Stimulated activated CD8-positive, alpha-beta memory T cell treated with anti-CD3 and anti-CD28 coated beads, Interleukin-2, amount 100 ng/mL, for 48 hours (primary cell): ENCODE data around the gene ZCCHC14.
A peak's percentile ranks its signal among the peaks of the same experiment; 100 is the strongest.

Experiments used
- DNase-seq, 2 donors: peaks; one replicate each; pipeline ENCODE4 v3.0.0-alpha.2; 2020; ENCODE audit warnings: low read depth in 2 of 2

Gene ZCCHC14

DNA sequence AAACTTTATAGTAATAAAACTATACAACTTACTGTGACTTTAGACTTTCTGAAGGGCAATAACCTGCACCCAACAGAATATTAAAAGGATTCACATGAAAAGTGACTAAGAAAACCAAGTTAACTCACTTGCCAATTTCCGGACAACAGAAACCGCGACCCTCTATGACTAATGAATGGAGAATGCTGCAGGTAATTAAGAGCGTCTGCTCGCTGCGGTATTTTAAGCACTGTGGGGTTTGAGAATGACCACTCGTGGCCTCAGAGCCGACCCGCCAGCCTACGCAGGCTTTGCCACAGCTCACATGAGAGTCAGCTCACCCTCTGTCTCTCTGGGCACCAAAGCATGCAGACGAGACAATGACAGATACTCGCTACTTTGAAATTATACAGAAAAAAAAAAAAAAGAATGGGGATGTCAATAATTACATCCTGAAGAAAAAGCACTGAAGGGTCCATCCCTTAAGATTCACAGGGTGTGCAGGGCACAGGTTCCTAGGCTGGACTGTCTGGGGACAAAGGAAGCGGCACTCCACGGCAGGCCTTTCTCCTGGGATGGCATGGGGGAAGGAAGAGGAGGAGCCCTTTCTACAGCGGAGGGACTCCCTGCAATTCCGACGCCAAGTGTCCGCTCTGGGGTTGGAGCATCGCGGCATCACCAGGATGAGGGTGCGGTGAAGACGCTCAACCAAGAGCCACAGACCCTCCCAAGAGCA, 35.0 kb downstream of the ZCCHC14 start:
- DNase-seq, result peak; percentile 48 to 51

DNA sequence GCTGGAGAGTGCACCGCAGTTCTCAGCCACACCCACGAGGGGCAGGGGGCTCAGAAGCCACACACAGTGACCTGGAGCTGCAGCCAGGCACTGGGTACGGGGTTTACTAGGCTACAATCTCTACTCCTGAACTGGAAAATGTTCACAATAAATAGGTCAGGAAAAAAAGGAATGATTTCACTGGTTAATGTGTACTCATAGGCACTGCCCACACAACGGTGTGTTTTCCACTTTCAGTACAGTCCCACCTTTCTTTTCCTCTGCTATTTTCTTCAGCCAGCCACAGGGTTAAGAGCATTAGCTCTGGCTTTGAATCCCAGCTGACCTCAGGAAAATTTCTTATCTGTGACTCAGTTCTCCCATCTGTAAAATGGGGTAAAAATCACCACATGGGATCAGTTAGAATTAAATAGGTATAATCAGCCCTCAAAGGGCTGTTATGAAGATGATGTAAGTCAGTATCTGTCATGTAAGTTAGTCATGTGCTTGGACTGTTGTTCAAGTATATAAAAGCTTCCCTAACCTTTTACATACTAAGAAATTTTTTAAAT, 35.7 kb downstream of the ZCCHC14 start:
- no peak for DNase-seq

DNA sequence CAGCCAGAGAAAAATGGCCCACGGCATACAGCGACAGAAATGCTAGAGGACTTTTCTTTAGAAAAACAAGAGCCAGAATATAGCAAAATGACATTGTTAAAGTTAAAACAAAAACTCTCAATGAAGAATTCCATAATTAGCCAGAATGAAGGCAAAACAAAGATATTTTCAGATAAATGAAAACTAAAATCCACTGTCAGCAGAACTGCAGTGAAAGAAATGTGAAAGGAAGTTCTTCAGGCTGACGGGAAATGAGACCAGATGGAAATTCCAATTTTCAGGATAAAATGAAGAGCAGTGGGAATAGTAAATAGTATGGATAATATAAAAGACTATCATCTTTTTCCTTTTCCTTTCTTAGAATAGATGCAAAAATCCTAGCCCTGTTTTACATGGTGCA, 38.4 kb downstream of the ZCCHC14 start:
- DNase-seq, result no peak

DNA sequence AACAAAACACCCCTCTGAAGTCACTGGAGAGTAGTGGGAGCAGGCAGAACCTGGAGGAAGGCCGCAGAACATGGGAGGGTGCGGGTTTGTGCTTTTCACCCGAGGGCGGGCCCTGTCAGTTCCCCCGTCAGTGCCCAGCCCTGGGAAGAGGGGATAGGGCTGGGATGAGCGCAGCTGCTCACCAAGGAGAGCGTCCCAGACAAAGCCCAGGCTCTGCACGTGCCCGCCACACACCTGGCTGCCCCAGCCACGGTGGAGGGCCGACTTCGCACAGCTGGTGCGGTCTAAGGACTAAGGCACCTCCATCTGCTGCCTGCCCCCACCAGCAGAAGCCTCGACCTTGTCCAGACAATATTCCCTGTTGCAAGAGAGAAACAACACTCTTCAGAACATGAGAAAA, 39.5 kb downstream of the ZCCHC14 start:
- DNase-seq, result no peak

DNA sequence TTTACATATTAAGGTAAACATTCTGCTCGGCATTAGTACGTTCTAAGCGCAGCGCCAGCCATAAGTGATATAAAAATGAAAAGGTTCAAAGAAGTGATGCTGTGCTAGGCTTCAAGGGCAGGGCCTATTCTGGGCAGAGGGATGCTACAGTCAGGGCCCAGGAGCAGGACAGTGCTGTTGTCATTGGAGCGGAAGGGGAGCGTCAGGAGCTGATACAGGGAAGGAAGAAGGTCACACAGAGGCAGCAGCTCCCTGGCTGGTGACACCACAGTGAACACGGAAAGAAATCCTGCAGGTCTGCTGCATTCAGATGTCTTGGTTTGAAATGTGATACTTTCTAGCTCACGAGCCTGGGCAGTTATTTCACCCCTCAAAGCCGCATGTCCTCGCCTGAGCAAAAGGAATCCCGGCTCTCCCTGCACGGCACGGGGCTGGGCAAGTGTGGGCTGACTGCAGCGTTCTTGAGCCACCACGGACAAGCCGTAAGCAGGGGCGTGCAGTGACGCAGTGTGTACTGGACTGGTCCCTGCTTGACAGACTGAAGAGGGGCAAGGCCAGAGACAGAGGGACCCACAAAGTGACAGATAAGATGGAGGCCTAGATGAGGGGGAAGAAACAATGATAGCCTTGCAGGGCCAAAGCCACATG, 41.1 kb downstream of the ZCCHC14 start:
- no peak for DNase-seq

DNA sequence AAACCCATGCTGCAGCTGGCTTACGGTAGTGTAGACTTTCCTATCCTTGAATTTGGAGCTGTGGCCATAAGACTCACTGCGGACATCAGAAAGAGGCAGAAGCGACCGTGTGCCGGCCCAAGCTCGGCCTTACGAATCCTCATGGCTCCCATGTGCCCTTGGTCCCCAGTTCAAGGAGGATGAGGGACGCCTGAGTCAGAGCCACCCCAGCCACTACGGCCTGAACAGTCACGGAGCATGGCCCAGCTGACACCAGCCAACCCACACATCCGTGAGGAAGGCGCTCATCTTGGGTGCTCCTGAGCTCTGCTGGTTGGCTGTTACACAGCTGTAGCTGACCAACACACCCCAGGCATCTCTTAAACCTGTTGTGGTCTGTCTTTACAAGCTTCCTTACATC, 44.0 kb downstream of the ZCCHC14 start:
- DNase-seq, result no peak

DNA sequence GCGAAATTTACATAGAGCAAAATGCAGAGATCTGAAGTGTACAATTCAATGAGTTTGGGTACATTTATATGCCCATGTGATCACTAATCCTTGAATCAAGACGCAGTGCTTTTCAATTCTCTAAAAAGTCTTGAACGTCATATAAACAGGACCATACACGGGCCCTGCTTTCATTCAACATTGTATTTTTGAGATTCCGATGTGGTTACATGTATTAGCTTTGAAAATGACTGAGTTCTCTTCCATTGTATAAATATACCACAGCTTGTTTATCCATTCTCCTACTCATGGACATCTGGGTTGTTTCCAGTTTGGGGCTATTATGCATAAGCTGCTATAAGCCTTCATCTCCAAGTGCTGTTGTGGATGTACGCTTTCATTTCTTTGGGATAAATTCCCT, 45.5 kb downstream of the ZCCHC14 start:
- DNase-seq, result no peak

DNA sequence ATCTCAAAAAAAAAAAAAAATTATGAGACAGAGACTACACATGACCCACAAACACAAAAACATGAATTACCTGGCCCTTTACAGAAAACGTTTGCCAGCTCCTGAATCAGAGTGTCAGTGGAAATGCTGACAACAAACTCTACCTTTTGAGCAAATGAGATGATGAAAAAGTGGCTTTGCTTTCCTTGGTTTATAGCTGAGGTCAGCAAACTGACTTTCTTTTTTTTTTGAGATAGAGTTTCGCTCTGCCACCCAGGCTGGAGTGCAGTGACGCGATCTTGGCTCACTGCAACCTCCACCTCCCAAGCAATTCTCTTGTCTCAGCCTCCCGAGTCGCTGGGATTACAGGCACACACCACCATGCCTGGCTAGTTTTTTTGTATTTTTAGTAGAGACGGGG, 46.3 kb downstream of the ZCCHC14 start:
- DNase-seq, result no peak

DNA sequence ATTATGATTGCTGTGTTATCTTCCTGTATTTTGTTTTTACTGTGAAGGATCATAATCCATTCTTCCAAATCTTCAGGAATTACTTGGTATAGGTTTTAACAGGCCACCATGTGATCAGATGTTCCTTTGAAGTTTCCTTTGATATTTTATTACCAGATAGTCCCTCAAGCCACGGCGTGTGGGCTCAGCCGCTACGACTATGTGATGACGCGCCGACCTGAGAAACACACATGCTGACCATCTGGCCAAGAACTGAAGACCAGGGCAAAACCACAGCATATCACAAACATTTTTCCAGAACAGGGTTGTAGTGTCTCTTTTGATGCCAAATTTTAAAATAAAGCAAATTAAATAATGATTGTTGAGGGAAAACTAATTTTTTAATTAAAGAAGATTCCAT, 47.3 kb downstream of the ZCCHC14 start:
- no peak for DNase-seq

DNA sequence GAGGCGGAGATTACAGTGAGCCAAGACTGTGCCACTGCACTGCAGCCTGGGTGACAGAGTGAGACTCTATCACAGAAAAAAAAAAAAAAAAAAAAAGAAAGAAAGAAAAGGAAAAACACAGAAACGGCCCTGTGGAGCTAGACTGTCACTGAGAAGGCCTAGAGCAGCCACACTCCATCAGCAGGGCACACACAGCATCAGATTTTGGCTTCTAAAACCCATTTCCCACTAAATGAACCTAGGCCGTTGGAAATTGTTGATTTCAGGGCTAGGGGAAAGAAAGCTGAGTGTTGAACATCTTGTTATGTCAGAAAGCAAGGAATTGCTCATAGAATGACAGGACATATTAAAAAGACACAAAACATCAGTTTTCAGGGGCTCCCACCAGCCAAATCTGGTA, 48.9 kb downstream of the ZCCHC14 start:
- no peak for DNase-seq

DNA sequence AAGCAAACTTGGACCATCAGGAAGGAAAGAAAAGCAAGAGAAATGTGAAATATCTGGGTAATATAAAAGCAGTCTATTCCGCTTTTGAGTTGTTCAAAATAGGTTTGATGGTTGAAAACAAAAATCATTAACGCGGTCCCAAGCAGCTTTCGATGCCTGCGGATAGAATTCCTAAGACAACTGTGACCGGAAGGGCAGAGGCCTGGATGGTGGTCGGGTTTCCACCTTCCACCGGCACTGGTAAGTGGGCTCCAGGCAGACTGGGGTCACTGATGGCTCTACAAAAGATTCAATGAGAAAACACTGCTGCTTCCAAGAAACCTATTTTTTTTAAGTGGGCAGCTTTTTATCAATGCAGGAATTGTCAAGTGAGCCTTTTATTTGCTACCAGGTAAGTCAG, 49.8 kb downstream of the ZCCHC14 start:
- no peak for DNase-seq

DNA sequence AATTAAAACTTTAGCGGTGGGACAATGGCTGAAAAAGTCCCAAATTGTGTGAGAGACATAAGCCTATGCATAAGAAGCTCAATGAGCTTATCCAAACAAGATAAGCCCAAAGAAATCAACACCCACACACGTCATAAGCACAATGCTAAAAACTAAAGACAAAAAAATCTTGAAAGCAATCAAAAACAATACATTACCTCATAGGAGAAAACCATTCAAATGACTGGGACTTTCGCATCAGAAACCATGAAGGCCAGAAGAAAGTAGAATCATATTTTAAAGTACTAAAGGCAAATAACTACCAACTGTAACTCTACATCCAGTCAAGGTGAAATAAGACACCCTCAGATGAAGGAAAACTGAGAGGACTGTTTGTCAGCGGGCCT, 50.2 kb downstream of the ZCCHC14 start:
- DNase-seq, result no peak

DNA sequence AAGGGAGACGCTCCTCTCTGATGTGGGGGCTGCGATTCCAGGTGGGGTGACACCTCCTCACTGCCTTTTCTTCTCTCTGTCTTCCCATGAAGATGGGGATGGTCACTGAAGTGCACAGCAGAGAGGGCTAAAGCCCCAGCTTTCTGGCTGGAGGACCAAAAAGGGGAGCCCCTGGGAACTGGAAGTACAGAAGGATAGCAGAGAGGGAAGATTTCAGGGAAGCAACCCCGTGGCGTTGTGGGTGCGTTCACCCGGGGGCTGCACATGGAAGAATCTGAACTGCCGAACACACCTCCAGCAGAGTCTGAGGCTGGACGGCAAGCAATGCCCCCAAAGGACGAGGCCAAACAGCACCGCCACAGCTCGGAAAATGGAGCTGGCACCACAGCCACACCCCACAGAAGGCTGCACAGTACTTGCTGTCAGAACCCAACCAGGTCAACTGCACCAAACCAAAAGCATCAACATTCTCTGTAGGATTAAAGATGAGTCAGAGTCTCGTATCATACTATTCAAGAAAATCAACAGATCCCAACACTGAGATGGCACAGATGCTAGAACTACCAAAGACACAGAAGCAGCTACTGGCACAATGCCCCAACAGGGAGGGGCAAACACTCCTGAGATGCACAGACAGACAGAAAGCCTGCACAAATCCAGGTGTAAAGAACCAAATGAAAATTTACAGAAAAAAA, 50.8 kb downstream of the ZCCHC14 start:
- no peak for DNase-seq

DNA sequence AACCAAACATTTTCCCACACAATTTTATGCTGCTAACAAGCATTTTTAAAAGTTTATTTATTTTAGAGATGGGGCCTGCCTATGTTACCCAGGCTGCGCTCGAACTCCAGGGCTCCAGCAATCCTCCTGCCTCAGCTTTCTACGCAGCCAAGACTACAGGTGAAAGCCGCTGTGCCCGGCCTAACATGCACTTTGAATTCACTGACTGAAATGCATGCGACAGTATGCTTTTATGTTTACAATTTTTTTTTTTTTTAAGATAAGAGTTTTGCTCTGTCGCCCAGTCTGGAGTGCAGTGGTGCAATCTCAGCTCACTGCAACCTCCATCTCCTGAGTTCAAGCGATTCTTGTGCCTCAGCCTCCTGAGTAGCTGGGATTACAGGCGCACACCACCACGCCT, 52.9 kb downstream of the ZCCHC14 start:
- no peak for DNase-seq

DNA sequence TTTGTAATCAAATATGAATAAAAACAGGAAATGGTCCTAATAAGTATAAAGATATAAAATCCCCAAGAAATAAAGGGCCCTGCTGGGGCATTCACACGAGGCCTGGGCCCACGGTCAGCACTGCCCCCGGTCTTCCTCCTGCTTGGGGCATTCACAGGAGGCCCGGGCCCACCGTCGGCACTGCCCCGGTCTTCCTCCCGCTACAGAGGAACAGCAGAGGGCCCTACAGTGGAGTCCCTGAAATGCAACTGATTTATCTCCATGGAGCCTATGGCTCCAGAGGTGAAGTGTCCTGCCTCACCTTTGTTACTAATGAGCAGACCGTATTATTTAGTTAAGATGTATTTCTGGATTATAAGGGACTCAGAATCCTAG, 54.2 kb downstream of the ZCCHC14 start:
- no peak for DNase-seq

DNA sequence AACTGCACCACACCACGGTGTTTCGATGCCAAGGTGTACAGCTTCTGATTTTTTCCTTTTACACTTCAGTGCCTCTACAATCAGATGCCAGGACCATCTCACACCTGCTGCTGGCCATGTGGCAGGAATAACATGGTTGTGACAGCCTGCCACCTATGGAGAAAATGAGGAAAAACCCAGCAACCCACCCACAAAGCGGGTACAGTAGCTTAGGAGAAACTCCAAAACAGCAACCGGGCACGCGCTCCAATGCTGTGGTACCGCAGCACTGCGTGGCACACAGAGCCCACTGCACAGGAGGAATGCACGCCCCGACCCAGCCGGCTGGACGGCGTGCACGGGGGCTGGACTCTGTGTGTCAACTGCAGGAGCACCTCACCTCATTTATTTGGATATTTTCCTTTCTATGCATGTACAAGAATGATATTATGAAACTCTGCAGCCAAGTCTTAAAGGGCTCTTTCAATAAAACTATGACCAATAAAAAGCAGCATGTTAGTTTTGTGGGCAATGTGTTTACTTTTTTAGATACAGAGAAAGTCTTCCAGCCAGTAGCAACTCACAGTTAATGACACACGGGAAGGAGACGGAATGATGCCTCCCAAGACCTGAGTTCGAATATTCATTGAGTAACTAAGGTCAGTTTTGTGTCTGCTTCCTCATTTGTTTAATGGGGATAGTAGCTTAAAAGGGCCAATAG, 54.8 kb downstream of the ZCCHC14 start:
- DNase-seq, result no peak

DNA sequence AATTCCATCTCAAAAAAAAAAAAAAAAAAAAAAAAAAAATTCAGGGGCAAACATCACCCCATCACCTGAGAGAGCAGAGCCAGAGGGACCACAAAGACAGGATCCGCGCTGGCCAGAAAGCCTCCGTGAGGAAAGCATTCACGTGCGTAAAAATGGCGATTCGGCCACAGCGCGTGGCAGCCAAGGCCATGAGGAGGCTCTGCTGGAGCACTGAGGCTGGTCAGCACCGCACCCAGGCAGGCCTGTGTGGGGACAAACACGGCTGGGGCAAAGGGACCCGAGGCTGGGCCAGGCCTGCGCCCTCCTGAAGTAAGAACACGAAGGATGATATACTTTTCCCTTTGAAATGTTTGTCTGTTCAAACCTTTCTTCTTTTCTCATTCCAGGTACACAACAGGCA, 55.5 kb downstream of the ZCCHC14 start:
- DNase-seq, result no peak

DNA sequence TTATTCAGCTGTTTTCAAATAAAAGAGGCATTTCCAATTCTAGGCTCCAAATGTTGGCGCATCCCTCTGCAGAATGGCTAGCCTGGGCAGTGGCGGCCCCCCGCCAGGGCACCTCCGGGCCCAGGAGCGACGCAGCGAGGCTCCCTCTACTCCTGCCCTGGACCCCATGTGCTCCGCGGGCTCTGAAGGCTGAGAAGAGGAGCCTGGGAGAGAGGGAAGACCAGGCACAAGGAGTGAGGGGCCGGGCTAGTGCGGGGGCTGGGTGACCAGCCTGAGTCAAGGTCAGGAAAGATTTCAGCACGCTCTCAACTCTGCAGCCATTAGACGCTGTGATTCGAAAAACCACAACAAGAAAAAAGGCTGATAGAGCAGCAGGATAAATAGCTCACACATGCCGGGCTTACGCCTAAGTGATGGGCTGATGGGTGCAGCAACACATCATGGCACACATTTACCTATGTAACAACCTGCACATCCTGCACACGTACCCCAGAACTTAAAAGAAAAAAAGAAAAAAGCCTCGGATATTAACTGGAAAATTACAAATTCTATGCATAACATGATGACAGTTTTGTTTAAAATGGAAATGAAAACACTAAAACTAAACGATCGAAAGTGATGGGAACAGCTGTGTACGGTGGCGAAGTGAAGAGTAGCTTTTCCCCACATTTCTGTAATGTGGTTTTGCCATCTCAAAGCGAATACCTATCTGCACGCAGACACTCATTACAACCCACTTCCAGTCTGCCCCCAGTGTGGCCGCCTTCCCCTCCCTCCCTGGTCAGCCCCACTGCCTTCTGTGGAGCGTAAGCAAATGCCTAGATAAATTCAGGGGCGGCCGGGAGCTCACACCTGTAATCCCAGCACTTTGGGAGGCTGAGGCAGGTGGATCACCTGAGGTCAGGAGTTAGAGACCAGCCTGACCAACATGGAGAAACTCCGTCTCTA, 56.3 kb downstream of the ZCCHC14 start:
- peak; percentile 26 to 32 for DNase-seq

DNA sequence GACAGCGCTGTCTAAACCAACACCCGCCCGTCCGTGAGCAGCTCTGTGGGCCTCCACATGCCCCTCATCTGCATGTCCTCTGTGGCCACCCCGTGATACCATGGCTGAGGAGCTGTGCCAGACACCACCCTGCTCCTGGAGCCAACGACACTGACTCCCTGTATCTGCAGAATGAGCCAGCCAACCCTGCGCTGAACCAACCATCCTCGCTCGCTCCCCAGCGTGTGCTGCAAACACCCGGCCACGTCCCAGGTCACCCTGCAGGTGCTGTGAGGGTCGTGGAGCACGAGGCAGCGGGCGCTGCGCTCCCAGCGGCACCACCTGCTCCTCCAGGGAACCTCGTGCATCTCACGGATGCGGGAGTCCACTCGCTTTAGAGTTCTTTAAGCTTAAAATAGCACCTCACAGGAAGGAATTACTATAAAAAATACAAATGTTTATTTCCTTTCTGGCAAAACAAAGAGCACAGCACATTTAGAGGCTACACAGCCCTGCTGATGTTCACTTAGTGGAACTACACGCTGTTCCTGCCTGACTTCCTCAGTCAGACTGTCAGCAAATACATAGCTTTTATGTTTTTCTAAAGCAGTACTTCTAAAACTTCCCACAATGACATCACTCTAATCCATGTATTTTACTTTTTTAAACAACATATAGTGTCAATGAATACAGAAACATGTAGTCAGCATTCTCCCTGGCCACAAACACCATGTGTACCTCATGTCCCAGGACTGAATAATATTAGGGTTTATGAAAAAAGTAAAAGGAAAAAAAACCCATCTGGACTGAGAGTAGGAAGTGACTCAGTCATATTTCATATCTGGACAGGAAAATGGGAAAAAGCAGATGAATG, 57.2 kb downstream of the ZCCHC14 start:
- DNase-seq, result no peak

DNA sequence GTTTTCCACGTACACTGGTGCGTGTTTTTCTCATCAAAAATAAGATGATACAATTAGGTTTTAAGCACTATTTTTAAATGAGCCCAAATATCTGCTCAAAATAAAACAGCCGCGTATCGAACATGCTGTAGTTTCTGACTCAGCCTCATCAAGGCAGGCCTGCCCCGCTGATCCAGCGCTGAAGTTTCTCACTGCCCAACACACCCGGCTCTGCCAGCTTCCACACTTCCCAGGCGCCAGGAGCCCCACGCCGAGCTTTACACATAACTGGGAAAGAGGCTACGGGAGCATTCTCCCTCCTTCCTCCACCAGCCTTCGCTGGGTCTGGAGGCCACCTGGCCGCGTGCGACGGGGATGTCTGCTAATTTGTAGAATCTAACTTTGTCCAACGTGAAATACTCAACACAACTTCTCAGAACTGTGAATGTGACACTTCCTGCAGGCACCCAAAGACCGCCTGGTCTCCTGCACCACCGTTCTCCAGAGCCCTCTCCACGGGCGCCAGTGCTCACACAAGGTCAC, 58.6 kb downstream of the ZCCHC14 start:
- DNase-seq, result no peak
